ENCODE measurements around the gene SFTPA1.
"Not testable (repeated sequence)": the region's sequence is repeated elsewhere in the genome, so short reads cannot be mapped to it uniquely, and the experiment has no call there.

Gene SFTPA1

DNA sequence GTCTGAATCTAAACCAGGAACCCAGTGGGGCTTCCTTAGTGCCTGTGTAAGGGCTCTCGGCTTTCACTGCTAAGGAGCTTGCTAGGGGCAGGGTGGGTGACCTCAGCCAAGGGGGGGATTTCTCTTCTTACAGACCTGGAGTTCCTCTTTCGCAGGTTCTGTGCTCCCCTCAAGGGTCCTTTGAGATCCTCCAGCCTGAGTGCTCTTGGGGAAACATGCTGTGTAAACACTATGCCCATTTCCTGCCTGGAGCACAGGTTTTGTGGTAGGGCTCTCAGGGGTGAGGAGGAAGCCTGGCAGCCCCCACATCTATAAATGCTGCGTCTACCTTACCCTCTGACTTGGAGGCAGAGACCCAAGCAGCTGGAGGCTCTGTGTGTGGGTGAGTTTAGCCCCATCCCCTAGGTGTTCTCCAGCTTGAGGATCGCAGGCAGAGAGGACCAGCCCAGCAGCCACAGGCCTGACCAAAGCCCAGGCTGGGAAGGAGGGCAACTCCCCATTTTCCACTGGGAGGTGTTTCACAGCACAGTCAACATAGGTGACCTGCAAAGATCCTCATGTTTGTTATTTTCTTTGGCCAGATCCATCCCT lies at the start of gene SFTPA1:
Gene SFTPA1 (plus strand): TSS at position 339 of the 591 bp plus-strand sequence. CDS start 887 bp downstream, outside the sequence.
- Histone ChIP-seq H3K4me3 (no peak within 1 kb of the TSS), H3K27ac (no peak within 1 kb of the TSS)

- Histone ChIP-seq H3K27ac (no peak overlapping the region), H3K4me3 (no peak overlapping the region)
These were observed 49.5 kb upstream of the SFTPA1 start for GRCh38 chr10:79561257-79561656.

DNA sequence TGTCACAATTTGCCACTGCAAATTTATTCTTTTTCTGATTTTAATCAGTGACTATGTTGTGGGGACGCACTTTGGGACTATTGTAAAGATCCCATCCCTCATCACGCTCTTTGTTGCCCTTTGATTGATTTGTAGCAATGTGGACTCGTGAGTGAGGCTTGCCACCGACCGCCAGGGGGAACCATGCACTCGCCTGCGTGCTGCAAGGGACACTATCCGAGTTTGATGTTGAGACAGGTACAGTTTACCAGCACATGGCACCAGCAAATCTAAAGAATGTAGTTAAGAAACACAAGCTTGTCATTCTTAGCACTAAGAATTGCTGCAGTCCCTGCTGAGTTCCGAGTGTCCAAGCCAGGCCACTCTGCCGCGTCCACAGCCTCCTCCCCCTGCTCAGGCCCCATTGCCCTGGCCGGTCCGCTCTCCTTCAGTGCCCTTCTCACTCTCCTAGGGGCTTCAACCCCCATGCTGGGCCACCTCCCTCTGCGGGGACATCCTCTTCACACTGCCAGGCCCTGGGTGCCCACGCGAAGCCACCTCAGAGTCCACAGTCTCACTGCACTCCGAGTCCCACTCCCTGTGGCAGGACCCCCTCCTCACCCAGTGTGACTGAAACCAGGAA lies 48.5 kb upstream of the SFTPA1 start:
- H3K27ac ChIP-seq, result no peak overlapping the region
- no peak overlapping the region for H3K4me3 ChIP-seq

GRCh38 chr10:79563426-79563825 lies 47.3 kb upstream of the SFTPA1 start:
- Histone ChIP-seq H3K27ac (no peak overlapping the region), H3K4me3 (no peak overlapping the region)

- not testable (repeated sequence) for H3K27ac ChIP-seq, H3K4me3 ChIP-seq
These were observed 40.1 kb upstream of the SFTPA1 start for GRCh38 chr10:79570624-79571023.

DNA sequence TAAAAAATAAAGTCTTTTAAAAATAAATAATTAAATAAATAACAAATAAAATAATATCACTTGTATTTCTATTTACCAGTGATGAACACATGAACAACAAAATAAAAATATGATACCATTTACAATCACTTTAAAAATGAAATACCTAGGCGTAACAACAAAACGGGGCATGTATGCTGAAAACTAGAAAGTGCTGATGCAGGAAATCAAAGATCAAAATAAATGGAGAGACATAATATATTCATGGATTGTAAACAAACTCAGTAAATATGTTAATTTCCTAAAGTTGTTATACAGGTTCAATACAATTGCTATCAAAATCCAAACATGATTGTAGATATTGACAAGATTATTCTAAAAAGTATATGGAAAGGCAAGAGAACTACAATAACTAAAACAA lies 31.4 kb upstream of the SFTPA1 start:
- no peak overlapping the region for H3K27ac ChIP-seq
- no peak overlapping the region for H3K4me3 ChIP-seq

GRCh38 chr10:79581044-79581443 lies 29.7 kb upstream of the SFTPA1 start:
- no peak overlapping the region for H3K4me3 ChIP-seq
- H3K27ac ChIP-seq, result no peak overlapping the region

DNA sequence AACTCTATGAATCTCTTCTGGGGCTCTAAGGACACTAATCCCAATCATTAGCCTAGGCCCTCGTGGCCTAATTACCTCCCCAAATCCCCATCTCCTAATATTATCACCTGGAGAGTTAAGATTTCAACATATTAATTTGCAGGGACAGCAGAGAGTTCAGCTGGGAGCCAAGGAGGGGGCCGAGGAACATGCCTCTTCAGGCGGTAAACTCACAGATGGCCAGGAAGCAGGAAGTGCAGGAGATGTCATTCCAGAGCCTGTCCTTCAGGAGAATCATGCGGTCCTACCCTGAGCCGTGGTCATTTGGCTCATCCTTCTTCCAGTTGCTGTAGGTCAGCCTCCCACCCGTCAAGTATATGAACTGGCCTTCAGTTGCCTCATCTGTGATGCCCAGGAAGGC lies 28.6 kb upstream of the SFTPA1 start:
- Histone ChIP-seq H3K4me3 (no peak overlapping the region), H3K27ac (no peak overlapping the region)

DNA sequence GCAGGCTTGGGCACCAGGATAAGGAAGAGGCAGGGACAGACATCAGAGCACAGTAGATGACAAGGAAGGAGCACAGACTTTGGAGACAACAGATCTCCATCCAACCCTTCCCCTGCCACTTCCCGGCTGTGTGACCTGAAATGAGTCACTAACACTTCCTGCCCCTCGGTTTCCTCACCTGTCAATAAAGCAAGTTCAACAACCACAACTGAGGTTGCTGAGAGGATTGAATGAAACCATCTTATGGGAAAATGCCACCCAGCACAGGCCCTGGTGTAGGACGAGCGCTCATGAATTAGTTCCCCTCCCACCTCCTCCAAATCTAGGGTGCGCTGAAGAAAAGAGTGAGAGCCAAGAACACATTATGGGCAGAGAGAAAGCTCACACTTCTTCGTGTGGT lies 27.8 kb upstream of the SFTPA1 start:
- H3K27ac ChIP-seq, H3K4me3 ChIP-seq: not testable (repeated sequence)

DNA sequence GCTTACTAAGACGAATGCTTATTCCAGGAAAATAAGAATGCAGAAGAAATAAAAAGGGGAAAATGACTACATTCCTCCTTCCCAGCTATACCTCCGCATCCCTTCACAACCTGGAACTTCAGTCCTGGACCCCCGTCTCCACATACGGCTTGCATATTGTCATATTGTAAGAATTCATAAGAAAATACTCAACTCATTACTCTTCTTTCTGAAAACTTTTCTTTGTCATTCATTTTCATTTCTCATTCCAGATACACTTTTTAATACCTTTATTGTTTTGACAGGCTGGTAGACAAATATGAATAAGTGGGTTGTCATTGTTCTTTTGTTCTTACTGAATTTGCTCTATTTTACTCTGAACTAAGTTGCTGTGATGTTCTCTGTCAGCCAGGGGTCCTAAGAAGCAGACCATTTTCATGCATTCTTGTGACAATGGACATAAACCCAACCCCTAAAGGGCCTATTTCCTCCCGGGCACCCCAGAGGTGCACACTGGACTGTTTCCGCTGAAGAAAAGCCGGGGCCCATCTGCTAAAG lies 27.2 kb upstream of the SFTPA1 start:
- Histone ChIP-seq H3K4me3 (no peak overlapping the region), H3K27ac (no peak overlapping the region)

GRCh38 chr10:79585870-79586527 lies 24.7 kb upstream of the SFTPA1 start:
- Histone ChIP-seq H3K27ac (no peak overlapping the region), H3K4me3 (no peak overlapping the region)

GRCh38 chr10:79586933-79587332 lies 23.8 kb upstream of the SFTPA1 start:
- no peak overlapping the region for H3K4me3 ChIP-seq
- no peak overlapping the region for H3K27ac ChIP-seq

- Histone ChIP-seq H3K27ac (no peak overlapping the region), H3K4me3 (no peak overlapping the region)
These were observed 21.9 kb upstream of the SFTPA1 start for GRCh38 chr10:79588800-79589199.

DNA sequence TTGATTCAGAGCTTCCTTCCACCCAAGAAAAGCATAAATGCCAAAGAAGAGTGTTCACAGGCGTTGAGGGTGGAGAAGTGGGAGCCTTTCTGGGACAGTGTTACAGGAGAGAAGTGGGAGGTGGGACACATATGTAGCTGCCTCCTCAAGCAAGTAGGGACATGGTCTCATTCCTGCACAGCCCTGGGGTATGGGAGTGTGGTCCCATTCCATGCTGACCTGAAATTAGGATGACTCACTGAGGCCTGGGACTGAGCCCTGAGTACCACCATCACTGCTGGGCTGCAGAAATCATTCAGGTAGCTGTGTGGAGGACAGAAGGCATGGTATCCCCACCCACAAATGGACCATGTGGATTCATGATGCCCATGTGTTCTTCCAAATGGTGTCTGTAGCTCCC lies 17.4 kb upstream of the SFTPA1 start:
- no peak overlapping the region for H3K4me3 ChIP-seq

DNA sequence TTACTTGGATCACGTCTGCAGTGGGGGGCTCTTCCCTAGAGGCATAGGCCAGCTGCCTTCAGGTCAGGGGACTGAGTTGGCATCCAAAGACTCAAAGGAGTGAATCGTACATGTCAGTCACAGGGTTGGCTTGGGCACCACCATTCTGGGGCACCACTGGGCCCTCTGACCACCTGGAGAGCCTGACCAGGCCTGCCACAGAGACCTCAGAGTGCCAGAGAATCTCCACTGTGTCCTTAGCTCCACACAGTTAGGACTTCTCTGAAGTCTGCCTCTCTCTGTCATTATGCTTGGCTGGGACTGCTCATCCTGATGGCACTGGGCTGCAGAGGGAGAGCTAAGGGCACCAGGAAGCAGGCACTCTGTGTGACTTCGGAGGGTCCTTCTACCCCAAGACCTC lies 16.2 kb upstream of the SFTPA1 start:
- H3K4me3 ChIP-seq, H3K27ac ChIP-seq: not testable (repeated sequence)

More for the DNA sequence above, 17.4 kb upstream of the SFTPA1 start:
- no peak overlapping the region for H3K27ac ChIP-seq

DNA sequence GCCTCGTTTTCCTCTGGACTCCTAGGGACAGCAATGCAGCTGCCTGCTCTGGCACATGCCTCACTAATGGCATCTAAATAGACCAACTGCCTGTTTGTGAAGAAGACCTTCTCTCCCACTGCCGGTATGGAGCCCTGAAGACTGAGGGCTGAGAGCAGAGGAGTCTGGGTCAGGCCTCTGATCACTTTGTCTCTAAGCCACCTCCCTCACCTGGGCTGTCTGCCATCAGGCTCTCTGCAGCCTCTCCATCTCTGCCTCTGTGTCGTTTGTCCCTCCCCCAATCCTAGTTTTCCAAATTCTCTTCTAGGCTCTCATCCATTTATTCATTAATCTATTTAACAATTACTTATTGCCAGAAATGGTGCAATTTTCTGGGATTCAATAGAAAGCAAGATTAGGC lies 15.2 kb upstream of the SFTPA1 start:
- Histone ChIP-seq H3K4me3 (no peak overlapping the region), H3K27ac (no peak overlapping the region)

- H3K4me3 ChIP-seq, H3K27ac ChIP-seq: not testable (repeated sequence)
These were observed 11.1 kb upstream of the SFTPA1 start for GRCh38 chr10:79599644-79600043.

- H3K27ac ChIP-seq, result no peak overlapping the region
- no peak overlapping the region for H3K4me3 ChIP-seq
These were observed 8.8 kb upstream of the SFTPA1 start for GRCh38 chr10:79601939-79602338.

GRCh38 chr10:79602953-79603352 lies 7.8 kb upstream of the SFTPA1 start:
- no peak overlapping the region for H3K27ac ChIP-seq

DNA sequence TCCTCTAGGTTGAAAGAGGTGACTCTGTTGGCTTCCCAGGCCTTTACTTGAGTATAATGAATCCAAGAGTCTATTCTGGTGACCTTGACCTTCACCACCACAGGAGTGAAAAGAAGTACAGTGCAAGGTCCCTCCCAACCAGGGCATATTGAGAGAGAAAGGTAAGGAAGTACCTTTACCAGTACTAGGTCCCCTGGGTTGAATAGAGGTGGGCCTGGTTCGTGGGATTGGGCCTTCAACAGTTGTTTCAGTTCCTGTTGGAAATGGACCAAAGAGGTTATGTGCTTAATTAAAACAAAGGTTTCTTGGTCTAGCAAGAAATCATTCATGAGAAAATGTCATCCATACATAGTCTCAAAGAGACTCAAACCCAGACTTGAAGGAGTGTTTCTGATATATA lies 6.4 kb upstream of the SFTPA1 start:
- Histone ChIP-seq H3K4me3 (no peak overlapping the region), H3K27ac (no peak overlapping the region)

More at GRCh38 chr10:79602953-79603352, 7.8 kb upstream of the SFTPA1 start:
- no peak overlapping the region for H3K4me3 ChIP-seq

- Histone ChIP-seq H3K4me3 (no peak overlapping the region), H3K27ac (no peak overlapping the region)
These were observed 5.4 kb upstream of the SFTPA1 start for GRCh38 chr10:79605308-79605707.

All from skin epidermis (tissue), 12 donors.